ENCODE data around the gene HMGA1. TPM values are rescaled to one million over a fixed set of nuclear protein-coding genes. Genes with fewer than 3 reads are reported as not detected.

HMGA1 gene
- total and polyA plus RNA-seq, 10 of the 15 experiments (the other 5 are each of a cell fraction or from before 2014, with no cell fraction given), result 13.4 to 885 (median 508) TPM

DNA sequence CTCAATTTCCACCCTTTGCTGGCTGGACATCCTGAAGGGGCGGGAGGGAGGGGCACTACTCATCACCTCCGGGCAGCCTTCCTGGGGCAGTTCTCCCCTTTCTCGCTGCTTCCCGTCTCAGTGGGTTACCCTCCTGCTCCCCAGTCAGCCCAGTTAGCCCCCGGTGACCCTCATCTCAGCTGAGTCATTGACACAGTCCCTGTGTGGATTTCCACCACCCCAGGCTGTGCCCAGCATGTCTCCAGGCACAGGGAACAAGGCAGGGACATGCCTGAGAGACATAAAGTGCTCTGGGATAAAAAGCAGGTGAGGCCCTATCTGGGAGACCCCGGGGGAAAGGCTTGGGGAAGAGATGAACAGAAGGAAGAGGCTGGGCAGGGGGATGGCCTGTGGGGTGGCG, 29.9 kb upstream of the HMGA1 start:
- Histone ChIP-seq H3K79me2 (ENCODE audit: control insufficient read depth, insufficient read depth, low read length) (no peaks in the 10 kb centered on the region), H3K36me3 (ENCODE audit: control insufficient read depth in 2 of 2, insufficient read depth in 2 of 2, low read length in 1 of 2) (no peaks in the 10 kb centered on the region), H3K27ac (ENCODE audit: control insufficient read depth, insufficient read depth) (no peak overlapping the region), H4K20me1 (ENCODE audit: control insufficient read depth, insufficient read depth) (no peaks in the 10 kb centered on the region), H2AFZ (ENCODE audit: control insufficient read depth, low read depth, low read length) (no peak overlapping the region), H3K9ac (ENCODE audit: control insufficient read depth, insufficient read depth, low read length) (no peak overlapping the region), H3K4me1 (ENCODE audit: control insufficient read depth, insufficient read depth, low read length) (no peaks in the 10 kb centered on the region), H3K27me3 (replicated peaks in 1 of 2; ENCODE audit: control insufficient read depth in 2 of 2, insufficient read depth in 2 of 2, low read length in 1 of 2) (no peaks in the 10 kb centered on the region), H3K4me2 (ENCODE audit: control insufficient read depth, insufficient read depth) (no peak overlapping the region), H3K4me3 (no peak overlapping the region), H3K9me3 (replicated peaks; ENCODE audit: control insufficient read depth, insufficient read depth, low read length) (peaks cover 4% of the 10 kb centered on the region; the same call in 1 of the 3 replicates)
- WGBS (ENCODE audit: insufficient coverage, insufficient replicate concordance, low lambda C conversion rate, missing lambda C conversion rate), result 75% methylated on average over 7 of the region's 7 CpGs
- in situ Hi-C loops (cut with MboI) (no loop called here), intact Hi-C loops (cut with micrococcal nuclease; ENCODE audit: unreplicated experiment) (no loop called here)
- CTCF ChIA-PET, result interaction anchor here (0.6 to 1.0 kb wide), 2 partner anchors 10 to 253 kb away, joined by 3 read pairs; no protein-coding TSS in a partner anchor
- RAD21 ChIA-PET (ENCODE audit: unreplicated experiment), result no interaction called here
- FAIRE-seq (no peak), DNase-seq (ENCODE audit: low read depth, low spot score) (no peak), ATAC-seq (no peak)
- POLR2A ChIA-PET, result no interaction called here
- BruUV-seq (replicated peaks), result no TSS peak
- TF ChIP-seq, protein P1, sequence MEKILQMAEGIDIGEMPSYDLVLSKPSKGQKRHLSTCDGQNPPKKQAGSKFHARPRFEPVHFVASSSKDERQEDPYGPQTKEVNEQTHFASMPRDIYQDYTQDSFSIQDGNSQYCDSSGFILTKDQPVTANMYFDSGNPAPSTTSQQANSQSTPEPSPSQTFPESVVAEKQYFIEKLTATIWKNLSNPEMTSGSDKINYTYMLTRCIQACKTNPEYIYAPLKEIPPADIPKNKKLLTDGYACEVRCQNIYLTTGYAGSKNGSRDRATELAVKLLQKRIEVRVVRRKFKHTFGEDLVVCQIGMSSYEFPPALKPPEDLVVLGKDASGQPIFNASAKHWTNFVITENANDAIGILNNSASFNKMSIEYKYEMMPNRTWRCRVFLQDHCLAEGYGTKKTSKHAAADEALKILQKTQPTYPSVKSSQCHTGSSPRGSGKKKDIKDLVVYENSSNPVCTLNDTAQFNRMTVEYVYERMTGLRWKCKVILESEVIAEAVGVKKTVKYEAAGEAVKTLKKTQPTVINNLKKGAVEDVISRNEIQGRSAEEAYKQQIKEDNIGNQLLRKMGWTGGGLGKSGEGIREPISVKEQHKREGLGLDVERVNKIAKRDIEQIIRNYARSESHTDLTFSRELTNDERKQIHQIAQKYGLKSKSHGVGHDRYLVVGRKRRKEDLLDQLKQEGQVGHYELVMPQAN (conservative IDR thresholded peaks at IDR 0.05), result no peak
- TF ChIP-seq TCF12 (IDR thresholded peaks at IDR 0.05; ENCODE audit: low read depth, low read length) (no peak), NRF1 (conservative IDR thresholded peaks at IDR 0.05; ENCODE audit: low read depth, low read length) (no peak), SREBF2 (IDR thresholded peaks at IDR 0.05; ENCODE audit: low read length) (no peak), FOXK2 (IDR thresholded peaks at IDR 0.05) (no peak), RFX5 (IDR thresholded peaks at IDR 0.05; ENCODE audit: low read depth, low read length) (no peak), IKZF1 (conservative IDR thresholded peaks at IDR 0.05) (no peak), CBX3 (IDR thresholded peaks at IDR 0.05; ENCODE audit: borderline replicate concordance, low read depth) (no peak)
- TF ChIP-seq, protein P2, sequence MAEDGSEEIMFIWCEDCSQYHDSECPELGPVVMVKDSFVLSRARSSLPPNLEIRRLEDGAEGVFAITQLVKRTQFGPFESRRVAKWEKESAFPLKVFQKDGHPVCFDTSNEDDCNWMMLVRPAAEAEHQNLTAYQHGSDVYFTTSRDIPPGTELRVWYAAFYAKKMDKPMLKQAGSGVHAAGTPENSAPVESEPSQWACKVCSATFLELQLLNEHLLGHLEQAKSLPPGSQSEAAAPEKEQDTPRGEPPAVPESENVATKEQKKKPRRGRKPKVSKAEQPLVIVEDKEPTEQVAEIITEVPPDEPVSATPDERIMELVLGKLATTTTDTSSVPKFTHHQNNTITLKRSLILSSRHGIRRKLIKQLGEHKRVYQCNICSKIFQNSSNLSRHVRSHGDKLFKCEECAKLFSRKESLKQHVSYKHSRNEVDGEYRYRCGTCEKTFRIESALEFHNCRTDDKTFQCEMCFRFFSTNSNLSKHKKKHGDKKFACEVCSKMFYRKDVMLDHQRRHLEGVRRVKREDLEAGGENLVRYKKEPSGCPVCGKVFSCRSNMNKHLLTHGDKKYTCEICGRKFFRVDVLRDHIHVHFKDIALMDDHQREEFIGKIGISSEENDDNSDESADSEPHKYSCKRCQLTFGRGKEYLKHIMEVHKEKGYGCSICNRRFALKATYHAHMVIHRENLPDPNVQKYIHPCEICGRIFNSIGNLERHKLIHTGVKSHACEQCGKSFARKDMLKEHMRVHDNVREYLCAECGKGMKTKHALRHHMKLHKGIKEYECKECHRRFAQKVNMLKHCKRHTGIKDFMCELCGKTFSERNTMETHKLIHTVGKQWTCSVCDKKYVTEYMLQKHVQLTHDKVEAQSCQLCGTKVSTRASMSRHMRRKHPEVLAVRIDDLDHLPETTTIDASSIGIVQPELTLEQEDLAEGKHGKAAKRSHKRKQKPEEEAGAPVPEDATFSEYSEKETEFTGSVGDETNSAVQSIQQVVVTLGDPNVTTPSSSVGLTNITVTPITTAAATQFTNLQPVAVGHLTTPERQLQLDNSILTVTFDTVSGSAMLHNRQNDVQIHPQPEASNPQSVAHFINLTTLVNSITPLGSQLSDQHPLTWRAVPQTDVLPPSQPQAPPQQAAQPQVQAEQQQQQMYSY (CRISPR knock-in tag; IDR thresholded peaks at IDR 0.05), result no peak
- TF ChIP-seq, protein P3, sequence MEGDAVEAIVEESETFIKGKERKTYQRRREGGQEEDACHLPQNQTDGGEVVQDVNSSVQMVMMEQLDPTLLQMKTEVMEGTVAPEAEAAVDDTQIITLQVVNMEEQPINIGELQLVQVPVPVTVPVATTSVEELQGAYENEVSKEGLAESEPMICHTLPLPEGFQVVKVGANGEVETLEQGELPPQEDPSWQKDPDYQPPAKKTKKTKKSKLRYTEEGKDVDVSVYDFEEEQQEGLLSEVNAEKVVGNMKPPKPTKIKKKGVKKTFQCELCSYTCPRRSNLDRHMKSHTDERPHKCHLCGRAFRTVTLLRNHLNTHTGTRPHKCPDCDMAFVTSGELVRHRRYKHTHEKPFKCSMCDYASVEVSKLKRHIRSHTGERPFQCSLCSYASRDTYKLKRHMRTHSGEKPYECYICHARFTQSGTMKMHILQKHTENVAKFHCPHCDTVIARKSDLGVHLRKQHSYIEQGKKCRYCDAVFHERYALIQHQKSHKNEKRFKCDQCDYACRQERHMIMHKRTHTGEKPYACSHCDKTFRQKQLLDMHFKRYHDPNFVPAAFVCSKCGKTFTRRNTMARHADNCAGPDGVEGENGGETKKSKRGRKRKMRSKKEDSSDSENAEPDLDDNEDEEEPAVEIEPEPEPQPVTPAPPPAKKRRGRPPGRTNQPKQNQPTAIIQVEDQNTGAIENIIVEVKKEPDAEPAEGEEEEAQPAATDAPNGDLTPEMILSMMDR (IDR thresholded peaks at IDR 0.05 in 2 of 3, conservative IDR thresholded peaks at IDR 0.05 in 1 of 3; ENCODE audit: control insufficient read depth in 2 of 3, extremely low read depth in 1 of 3, insufficient read depth in 1 of 3, low read depth in 3 of 3, low read length in 3 of 3), result no peak
- SMC1A ChIA-PET (ENCODE audit: uncharacterized antibody, unreplicated experiment), result no interaction called here

Measured in GM12878 (cell line).